ENCODE results near the gene ANKRD40CL.

ANKRD40CL gene

GRCh38 chr17:50799582-50799981 is 32.3 kb upstream of the ANKRD40CL start:
- peak; percentile 35 for DNase-seq (ENCODE audit: insufficient read length, low spot score)
- no peak for FAIRE-seq
- TF ChIP-seq CTCF (IDR thresholded peaks at IDR 0.05; ENCODE audit: insufficient read depth, missing control alignments), result no peak

GRCh38 chr17:50798424-50799288 is 31.3 kb upstream of the ANKRD40CL start:
- DNase-seq (ENCODE audit: insufficient read length, low spot score) (no peak), FAIRE-seq (no peak)
- no peak for TF ChIP-seq CTCF (IDR thresholded peaks at IDR 0.05; ENCODE audit: insufficient read depth, missing control alignments)

GRCh38 chr17:50797135-50797810 is 30.0 kb upstream of the ANKRD40CL start:
- no peak for TF ChIP-seq CTCF (IDR thresholded peaks at IDR 0.05; ENCODE audit: insufficient read depth, missing control alignments)
- no peak for FAIRE-seq
- DNase-seq (ENCODE audit: insufficient read length, low spot score), result no peak

GRCh38 chr17:50794361-50794760 is 27.0 kb upstream of the ANKRD40CL start:
- DNase-seq (ENCODE audit: insufficient read length, low spot score), result no peak
- no peak for TF ChIP-seq CTCF (IDR thresholded peaks at IDR 0.05; ENCODE audit: insufficient read depth, missing control alignments)
- no peak for FAIRE-seq

GRCh38 chr17:50793007-50793406 is 25.7 kb upstream of the ANKRD40CL start:
- DNase-seq (ENCODE audit: insufficient read length, low spot score), result no peak
- FAIRE-seq, result no peak
- no peak for TF ChIP-seq CTCF (IDR thresholded peaks at IDR 0.05; ENCODE audit: insufficient read depth, missing control alignments)

GRCh38 chr17:50792132-50792531 is 24.8 kb upstream of the ANKRD40CL start:
- DNase-seq (ENCODE audit: insufficient read length, low spot score) (no peak), FAIRE-seq (no peak)
- TF ChIP-seq CTCF (IDR thresholded peaks at IDR 0.05; ENCODE audit: insufficient read depth, missing control alignments), result no peak

GRCh38 chr17:50790618-50791017 is 23.3 kb upstream of the ANKRD40CL start:
- no peak for TF ChIP-seq CTCF (IDR thresholded peaks at IDR 0.05; ENCODE audit: insufficient read depth, missing control alignments)
- DNase-seq (ENCODE audit: insufficient read length, low spot score), result no peak
- no peak for FAIRE-seq
